A549 (cell line): Measurements from ENCODE around the gene PRPS1.

Experiments
- CEBPB ChIP-seq, 2 experiments: fragments of >200 bp in 1 of 2; sonication (Bioruptor Twin) in 1 of 2; formaldehyde crosslinking in 1 of 2; IDR thresholded peaks; 2 replicates each; pipeline ENCODE4 v1.6.1; 2012 to 2016
- CTCF ChIP-seq: fragments of >200 bp; sonication (Bioruptor Twin); formaldehyde crosslinking; IDR thresholded peaks from 3 replicates; pipeline ENCODE4 v1.5.1; 2016
- EHMT2 ChIP-seq: fragments of 200-600 bp; sonication (generic); IDR thresholded peaks from 2 replicates; pipeline ENCODE4 v1.6.1; 2016; ENCODE audit warnings: antibody characterized with exemption, low read depth, mild to moderate bottlenecking, moderate library complexity
- JUN ChIP-seq, 2 experiments: fragments of >200 bp; sonication (Bioruptor Twin); formaldehyde crosslinking; IDR thresholded peaks; 2 replicates in 1 of 2; 3 replicates in 1 of 2; pipeline ENCODE4 v1.6.1; 2016 to 2017
- RFX5 ChIP-seq: fragments of 450-650 bp; IDR thresholded peaks from 2 replicates; pipeline ENCODE4 v1.7.1; 2014; ENCODE audit warnings: antibody characterized with exemption, mild to moderate bottlenecking, moderate library complexity

- TF ChIP-seq CEBPB (IDR thresholded peaks at IDR 0.05) (no peak), CTCF (no peak), JUN (IDR thresholded peaks at IDR 0.05) (no peak), EHMT2 (no peak), RFX5 (no peak)
Observed at GRCh38 chrX:107677501-107677901, 49.2 kb downstream of the PRPS1 start.
